Hematopoietic multipotent progenitor cell treated with erythropoietin and hydrocortisone succinate and interleukin-3 and kit ligand, for 17 days (in vitro differentiated cells): Measurements from ENCODE around the gene SCYL1.

ENCODE experiments used
- DNase-seq: peaks from one replicate; pipeline ENCODE4 v3.0.0-alpha.2; 2015; ENCODE audit warnings: low spot score

SCYL1 gene

DNA sequence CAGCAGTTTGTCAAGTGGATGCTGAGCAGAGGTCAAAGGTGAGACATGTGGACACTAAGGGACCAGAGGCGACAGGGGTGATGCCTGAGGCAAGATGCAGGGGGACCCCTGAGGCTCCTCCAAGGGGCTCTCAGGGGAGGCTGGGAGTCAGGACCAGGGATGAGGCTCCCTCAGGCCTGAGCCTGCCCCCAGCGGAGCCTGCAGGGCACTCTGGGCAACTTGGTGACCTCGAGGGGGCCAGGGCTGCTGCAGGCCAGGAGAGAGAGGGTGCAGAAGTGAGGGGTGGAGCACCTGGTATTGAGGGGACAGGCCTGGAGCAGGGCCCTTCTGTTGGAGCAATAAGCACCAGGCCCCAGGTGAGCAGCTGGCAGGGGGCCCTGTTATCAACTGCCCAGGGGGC, 57.0 kb downstream of the SCYL1 start:
- DNase-seq: no peak

DNA sequence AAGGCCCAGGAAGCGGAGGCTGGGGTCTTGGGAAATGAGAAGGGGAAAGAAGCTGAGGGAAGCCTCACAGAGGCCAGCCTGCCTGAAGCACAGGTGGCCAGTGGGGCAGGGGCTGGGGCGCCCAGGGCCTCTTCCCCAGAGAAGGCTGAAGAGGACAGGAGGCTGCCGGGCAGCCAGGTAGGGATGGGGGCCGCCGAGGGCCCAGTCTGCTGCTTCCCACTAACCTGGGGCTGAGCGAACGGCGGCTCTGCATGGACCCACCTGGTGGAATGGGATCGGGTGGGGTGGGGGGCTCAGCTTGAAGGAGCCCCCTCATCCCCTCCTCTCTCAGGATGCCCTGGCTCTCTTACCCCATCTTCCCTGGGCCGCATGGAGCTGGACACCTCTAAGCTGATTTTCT, 58.7 kb downstream of the SCYL1 start:
- DNase-seq: no peak

DNA sequence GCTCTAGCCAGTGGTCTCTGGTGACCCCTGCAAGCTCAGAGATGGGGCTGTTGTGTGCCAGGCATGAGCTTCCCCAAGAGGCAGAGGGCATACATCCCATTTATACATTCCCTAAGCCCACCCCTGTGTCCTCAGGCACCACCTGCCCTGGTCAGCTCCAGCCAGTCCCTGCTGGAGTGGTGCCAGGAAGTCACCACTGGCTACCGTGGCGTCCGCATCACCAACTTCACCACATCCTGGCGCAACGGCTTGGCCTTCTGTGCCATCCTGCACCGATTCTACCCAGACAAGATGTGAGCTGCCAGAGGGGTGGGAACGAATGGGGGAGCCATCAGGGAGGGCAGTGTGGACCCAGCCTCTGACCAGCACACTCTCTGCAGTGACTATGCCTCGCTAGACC, 59.2 kb downstream of the SCYL1 start:
- DNase-seq: no peak

DNA sequence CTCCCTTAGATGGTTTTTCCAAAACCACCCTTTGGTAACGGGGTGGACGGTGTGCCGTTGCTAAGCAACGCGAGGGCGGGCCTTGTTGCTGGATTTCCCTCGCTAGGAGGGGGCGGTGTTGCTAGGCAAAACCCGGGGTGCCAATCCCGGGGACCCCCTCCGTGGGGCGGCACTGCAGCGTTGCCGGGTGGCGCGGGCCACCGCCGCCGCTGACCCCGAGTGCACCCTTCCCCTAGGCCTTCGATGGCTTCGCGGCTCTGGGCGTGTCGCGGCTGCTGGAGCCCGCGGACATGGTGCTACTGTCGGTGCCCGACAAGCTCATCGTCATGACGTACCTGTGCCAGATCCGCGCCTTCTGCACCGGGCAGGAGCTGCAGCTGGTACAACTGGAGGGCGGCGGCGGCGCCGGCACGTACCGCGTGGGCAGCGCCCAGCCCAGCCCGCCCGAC, 59.9 kb downstream of the SCYL1 start:
- no peak for DNase-seq

DNA sequence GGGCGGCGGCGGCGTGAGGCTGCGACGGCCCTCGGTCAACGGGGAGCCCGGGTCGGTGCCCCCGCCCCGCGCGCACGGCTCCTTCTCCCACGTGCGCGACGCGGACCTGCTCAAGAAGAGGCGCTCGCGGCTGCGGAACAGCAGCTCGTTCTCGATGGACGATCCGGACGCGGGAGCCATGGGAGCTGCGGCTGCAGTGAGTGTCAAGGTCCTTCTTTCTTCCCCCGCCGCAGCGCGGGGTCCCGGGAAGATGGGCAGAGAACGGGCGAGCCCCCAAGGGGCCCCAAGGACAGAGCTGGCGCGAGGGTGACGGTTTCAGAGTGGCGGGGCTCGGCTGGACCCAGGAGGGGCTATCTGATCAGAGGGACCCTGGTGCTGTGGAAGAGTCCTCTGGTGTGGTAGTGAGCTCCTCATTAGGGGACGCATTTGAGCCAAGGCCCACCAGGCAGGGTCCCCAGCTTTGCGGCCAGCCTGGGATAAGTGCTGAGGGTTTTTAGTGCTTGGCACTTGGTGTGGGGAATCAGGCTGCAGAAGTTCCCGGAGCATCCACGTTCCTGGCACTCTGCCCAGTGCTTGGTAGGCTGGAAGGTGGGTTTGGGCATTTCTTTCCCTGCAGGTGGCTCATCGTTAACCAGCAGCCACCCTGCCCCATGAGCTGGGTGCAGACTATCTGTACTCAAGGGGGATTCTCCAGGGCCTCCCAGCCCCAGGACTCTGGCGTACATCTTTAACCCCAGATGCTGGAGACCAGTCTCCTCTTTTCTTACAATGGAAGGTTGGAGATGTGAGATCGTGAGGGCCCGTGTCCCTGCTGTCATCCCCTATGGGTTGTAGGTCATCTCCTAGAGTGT, 60.7 kb downstream of the SCYL1 start:
- DNase-seq: no peak

DNA sequence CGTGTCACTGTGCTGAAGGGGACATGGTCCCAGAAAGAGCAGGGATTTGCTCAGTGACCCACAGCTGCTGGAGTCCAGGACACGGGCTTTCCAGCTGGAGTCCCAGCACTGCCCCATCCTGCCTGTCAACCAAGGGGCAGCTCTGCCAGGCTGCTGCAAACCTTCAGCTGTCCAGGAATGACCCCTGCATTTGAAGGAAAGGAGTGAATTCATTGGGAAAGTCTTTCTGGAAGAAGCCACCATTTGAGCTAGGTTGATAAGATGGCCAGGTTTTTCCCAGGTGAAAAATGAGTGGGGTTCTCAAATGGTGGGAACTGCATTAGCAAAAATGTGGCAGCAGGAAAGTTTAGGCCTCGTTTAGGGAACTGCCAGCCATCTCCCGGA, 61.4 kb downstream of the SCYL1 start:
- no peak for DNase-seq

DNA sequence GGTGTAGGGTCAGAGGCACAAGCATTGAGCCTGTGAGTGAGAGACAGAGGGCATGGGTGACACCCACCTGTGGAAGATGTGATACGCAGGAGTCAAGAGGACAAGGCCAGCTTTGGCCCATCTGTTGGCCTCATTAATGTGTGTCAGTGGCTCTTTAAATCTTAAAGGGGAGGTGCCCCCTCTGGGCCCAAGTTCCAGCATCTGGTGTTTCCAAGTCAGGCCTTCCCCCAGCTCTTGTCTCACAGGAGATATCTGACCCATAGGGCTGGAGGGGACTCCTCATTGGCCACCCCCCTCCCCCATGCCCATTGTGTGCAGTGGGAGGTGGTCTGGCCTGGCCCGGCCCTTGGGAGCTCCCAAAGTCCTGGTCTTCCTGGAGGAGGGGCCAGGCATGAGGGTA, 61.8 kb downstream of the SCYL1 start:
- no peak for DNase-seq
